Stimulated activated effector memory CD8-positive, alpha-beta T cell treated with anti-CD3 and anti-CD28 coated beads, Interleukin-12 subunit alpha, Interleukin-12 subunit beta, amount 100 ng/mL, for 72 hours (primary cell): ENCODE data around the gene SYT9.

Experiments used
- ATAC-seq: fragments of 150-1000 bp; cut with Tn5 transposase; 2 replicates; pipeline ENCODE4 v1.10.0; 2021
- DNase-seq, 2 donors: peaks; one replicate each; pipeline ENCODE4 v3.0.0; 2021 to 2022; ENCODE audit warnings: low spot score in 2 of 2
- H3K27ac Mint-ChIP-seq: one replicate; pipeline ENCODE4 v1.8.0; 2022; ENCODE audit warnings: mild to moderate bottlenecking, mixed read lengths
- H3K36me3 Mint-ChIP-seq: one replicate; pipeline ENCODE4 v1.8.0; 2022; ENCODE audit warnings: mild to moderate bottlenecking, mixed read lengths
- H3K4me1 Mint-ChIP-seq: one replicate; pipeline ENCODE4 v1.8.0; 2022; ENCODE audit warnings: mixed read lengths
- H3K4me3 Mint-ChIP-seq: one replicate; pipeline ENCODE4 v1.8.0; 2022; ENCODE audit warnings: mild to moderate bottlenecking, mixed read lengths
- H3K9me3 Mint-ChIP-seq: one replicate; pipeline ENCODE4 v1.8.0; 2022; ENCODE audit warnings: mixed read lengths

The SYT9 gene

DNA sequence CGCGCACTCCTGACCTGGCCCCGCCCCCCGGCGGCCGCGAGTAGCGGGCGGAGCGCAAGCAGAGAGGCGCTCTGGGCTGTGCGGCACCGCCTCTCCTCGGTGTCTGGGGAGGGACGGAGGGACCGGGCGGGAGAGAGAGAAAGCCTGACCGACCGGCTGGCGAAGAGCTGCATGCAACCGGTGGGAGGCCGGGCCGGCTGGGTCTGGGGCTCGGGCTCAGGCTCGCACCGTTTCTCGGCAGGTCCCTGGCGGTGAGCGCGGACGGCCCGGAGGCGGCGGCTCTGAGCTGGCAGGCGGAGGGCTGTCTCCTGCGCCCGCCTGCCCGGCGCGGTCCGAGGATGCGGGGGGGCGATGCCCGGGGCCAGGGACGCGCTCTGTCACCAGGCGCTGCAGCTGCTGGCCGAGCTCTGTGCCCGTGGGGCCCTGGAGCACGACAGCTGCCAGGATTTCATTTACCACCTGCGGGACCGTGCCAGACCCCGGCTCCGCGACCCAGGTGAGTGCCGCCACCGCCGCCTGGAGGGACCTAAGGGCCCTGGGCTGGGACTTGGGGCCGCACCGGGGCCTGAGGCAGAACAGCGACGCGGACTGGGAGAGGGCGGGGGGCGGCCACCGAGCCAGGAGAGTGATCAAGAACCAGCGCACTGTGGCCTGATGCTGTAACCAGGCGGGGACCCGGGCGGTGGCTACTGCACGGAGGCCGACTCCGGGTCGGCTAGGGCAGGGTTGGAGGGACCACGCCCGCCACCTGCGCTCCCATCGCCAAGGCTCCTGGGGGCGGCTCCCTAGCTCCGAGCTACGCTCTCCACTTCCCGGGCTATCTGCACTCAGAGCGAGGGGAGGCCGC lies at the start of gene SYT9:
SYT9 (plus strand) TSS at position 69 of the 847 bp plus-strand sequence; CDS start at position 352, 283 bp downstream.
- DNase-seq (peak in 1 of 2 donors; percentile 50), ATAC-seq (peak; percentile 54)
- Mint-ChIP-seq H3K4me3 (no peak within 1 kb of the TSS), H3K9me3 (peaks cover 3% of the 10 kb centered on the region), H3K36me3 (no peaks in the 10 kb centered on the region), H3K4me1 (no peaks in the 10 kb centered on the region), H3K27ac (no peak within 1 kb of the TSS)

DNA sequence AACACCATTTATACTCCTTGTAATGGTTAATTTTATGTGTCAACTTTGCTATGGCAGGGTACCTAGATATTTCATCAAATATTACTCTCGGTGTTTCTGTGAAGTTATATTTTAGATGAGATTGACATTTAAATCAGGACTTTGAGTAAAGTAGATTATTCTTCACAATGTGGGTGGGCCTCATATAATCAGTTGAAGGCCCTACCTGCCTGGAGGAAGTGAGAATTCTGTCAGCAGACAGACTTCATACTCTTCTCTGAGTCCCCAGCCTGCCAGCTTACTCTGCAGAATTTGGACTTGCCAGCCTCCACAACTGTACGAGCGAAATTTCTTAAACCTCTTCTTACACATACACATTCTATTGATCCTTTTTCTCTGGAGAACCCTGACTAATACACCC lies 49.3 kb upstream of the SYT9 start:
- no peak for ATAC-seq
- no peaks in the 10 kb centered on the region for H3K36me3 Mint-ChIP-seq
- H3K4me1 Mint-ChIP-seq = no peaks in the 10 kb centered on the region
- no peak overlapping the region for H3K27ac Mint-ChIP-seq
- H3K9me3 Mint-ChIP-seq = no peaks in the 10 kb centered on the region
- H3K4me3 Mint-ChIP-seq = no peak overlapping the region
- no peak for DNase-seq

DNA sequence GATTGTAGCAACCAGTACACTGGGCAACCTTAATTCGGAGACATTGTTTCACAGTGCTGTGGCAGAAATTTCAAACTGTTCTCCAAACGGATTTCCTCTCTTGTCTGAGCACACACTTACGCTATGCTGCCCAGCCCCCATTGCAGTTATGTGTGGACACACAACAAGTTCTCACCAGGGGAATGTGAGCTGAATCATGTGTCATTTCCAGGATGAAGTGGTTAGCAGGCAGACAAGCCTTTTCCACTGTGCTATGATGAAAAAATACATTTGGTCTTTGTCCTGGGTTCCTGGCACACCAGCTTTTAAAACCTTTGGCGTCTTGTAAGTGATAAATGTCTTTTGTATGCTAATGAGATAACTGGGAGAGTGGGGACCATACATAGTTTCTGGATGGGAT lies 46.9 kb upstream of the SYT9 start:
- Mint-ChIP-seq H3K4me3 (no peak overlapping the region), H3K27ac (no peak overlapping the region), H3K9me3 (no peaks in the 10 kb centered on the region), H3K4me1 (no peaks in the 10 kb centered on the region), H3K36me3 (no peaks in the 10 kb centered on the region)
- ATAC-seq (no peak), DNase-seq (no peak)

- no peak for ATAC-seq
- DNase-seq = no peak
Measured at GRCh38 chr11:7208391-7208790, 43.3 kb upstream of the SYT9 start.

DNA sequence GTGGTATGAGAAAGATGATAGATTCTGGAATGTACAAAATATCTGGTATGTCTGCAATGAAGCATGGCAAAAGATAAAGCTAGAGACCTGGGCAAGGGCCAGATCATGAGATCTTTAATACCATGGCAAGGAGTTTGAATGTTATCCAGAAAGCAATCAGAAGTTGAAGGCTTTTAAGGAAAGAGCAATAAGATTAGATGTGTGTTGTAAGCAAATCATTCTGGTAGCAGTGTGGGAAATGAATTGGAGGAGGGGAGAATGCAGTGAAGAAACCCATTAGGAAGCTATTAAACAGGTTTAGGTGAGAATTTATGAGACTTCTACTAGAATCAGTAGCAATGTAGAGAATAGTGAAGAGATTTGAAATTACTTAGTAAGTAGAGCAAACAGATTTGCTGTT lies 32.2 kb upstream of the SYT9 start:
- Mint-ChIP-seq H3K4me1 (no peaks in the 10 kb centered on the region), H3K4me3 (no peak overlapping the region), H3K36me3 (no peaks in the 10 kb centered on the region), H3K9me3 (no peaks in the 10 kb centered on the region), H3K27ac (no peak overlapping the region)
- ATAC-seq (no peak), DNase-seq (no peak)

More at GRCh38 chr11:7208391-7208790, 43.3 kb upstream of the SYT9 start:
- Mint-ChIP-seq H3K27ac (no peak overlapping the region), H3K4me1 (no peaks in the 10 kb centered on the region), H3K4me3 (no peak overlapping the region), H3K9me3 (no peaks in the 10 kb centered on the region), H3K36me3 (no peaks in the 10 kb centered on the region)

- ATAC-seq = peak; percentile 8
- no peak overlapping the region for H3K27ac Mint-ChIP-seq
- no peaks in the 10 kb centered on the region for H3K9me3 Mint-ChIP-seq
- no peaks in the 10 kb centered on the region for H3K4me1 Mint-ChIP-seq
- no peak overlapping the region for H3K4me3 Mint-ChIP-seq
- DNase-seq = no peak
- no peaks in the 10 kb centered on the region for H3K36me3 Mint-ChIP-seq
Measured at GRCh38 chr11:7220636-7221035, 31.1 kb upstream of the SYT9 start.

- ATAC-seq (no peak), DNase-seq (no peak)
- H3K36me3 Mint-ChIP-seq = no peaks in the 10 kb centered on the region
- no peak overlapping the region for H3K27ac Mint-ChIP-seq
- no peaks in the 10 kb centered on the region for H3K4me1 Mint-ChIP-seq
- H3K9me3 Mint-ChIP-seq = no peaks in the 10 kb centered on the region
- H3K4me3 Mint-ChIP-seq = no peak overlapping the region
Measured at GRCh38 chr11:7222619-7223018, 29.1 kb upstream of the SYT9 start.

- Mint-ChIP-seq H3K36me3 (no peaks in the 10 kb centered on the region), H3K27ac (no peak overlapping the region), H3K4me1 (no peaks in the 10 kb centered on the region), H3K9me3 (no peaks in the 10 kb centered on the region), H3K4me3 (no peak overlapping the region)
- ATAC-seq = no peak
- no peak for DNase-seq
Measured at GRCh38 chr11:7239877-7240276, 11.8 kb upstream of the SYT9 start.

GRCh38 chr11:7245341-7245740 lies 6.4 kb upstream of the SYT9 start:
- ATAC-seq (no peak), DNase-seq (no peak)
- Mint-ChIP-seq H3K4me3 (no peak overlapping the region), H3K4me1 (no peaks in the 10 kb centered on the region), H3K27ac (no peak overlapping the region), H3K36me3 (no peaks in the 10 kb centered on the region), H3K9me3 (peaks cover 3% of the 10 kb centered on the region)

- ATAC-seq = no peak
- no peak for DNase-seq
- H3K27ac Mint-ChIP-seq = no peak overlapping the region
- no peaks in the 10 kb centered on the region for H3K36me3 Mint-ChIP-seq
- H3K9me3 Mint-ChIP-seq = peaks cover 3% of the 10 kb centered on the region
- no peaks in the 10 kb centered on the region for H3K4me1 Mint-ChIP-seq
- H3K4me3 Mint-ChIP-seq = no peak overlapping the region
Measured at GRCh38 chr11:7246179-7246578, 5.5 kb upstream of the SYT9 start.

DNA sequence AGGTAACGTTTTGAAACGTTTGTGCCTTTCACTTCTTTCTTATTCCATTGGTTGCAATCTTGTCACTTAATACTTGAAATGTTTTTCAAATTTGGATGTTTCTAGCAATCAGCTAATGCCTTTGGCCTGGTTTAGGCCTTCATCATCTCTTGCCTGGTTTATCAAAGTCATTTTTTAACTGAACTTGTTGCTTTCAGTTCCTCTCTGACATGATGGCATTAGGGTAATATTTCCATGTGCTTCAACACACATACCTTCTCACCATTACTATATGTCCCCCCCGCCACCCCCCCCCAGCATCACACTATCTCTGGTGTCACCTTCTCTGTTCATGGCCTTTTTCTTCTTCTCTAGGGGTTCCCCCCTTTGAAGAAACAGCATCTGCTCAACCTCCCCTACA lies 1.5 kb upstream of the SYT9 start:
- H3K36me3 Mint-ChIP-seq = no peaks in the 10 kb centered on the region
- no peaks in the 10 kb centered on the region for H3K4me1 Mint-ChIP-seq
- no peak overlapping the region for H3K27ac Mint-ChIP-seq
- no peak for ATAC-seq
- DNase-seq = no peak
- H3K9me3 Mint-ChIP-seq = peaks cover 3% of the 10 kb centered on the region
- no peak overlapping the region for H3K4me3 Mint-ChIP-seq

DNA sequence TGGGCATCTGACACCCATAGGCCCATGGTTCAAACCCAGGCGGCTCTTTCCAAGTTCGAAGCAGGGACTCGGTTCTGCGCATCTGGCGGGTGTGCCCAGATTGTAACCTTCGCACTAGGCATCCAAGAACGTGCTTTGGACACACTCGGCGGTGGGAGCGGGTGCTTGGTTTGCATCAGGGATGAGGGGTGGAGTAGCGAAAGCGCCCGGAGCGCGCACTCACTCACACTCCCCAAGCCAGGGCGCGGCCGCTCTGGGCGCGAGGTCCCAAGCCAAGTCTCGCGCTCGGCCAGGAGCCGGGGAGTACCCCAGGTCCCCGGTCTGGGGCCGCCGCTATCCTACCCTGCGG lies 243 bp upstream of the SYT9 start:
- no peak for DNase-seq
- H3K27ac Mint-ChIP-seq = no peak overlapping the region
- no peaks in the 10 kb centered on the region for H3K36me3 Mint-ChIP-seq
- no peaks in the 10 kb centered on the region for H3K4me1 Mint-ChIP-seq
- peaks cover 3% of the 10 kb centered on the region for H3K9me3 Mint-ChIP-seq
- no peak for ATAC-seq
- H3K4me3 Mint-ChIP-seq = no peak overlapping the region

DNA sequence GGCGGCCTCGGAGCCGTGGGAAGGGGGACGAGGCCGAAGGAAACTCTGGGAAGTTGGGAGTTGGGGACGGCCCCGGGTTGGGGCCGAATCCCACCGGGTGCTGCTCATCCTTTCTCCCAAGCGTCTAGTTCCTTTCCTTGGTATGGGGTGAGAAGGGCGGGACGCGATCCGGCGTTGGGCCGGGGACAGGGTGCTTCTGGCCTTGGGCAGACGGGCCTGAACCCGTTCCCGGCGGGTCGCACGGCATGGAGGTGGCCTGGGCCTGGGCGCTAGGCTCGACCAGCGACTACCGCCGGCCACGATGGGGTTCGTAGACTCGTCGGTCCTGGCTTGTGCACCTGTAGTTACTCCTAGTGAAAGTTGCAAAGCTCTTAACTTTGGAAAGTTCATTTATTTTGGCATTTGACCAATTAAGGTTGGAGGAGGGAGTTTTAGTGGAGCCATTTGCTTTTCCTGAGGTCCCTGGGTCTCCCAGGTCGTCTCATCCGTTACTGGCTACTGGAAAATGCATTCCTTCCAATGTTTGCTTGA lies 1.0 kb downstream of the SYT9 start:
- H3K27ac Mint-ChIP-seq = no peak overlapping the region
- no peaks in the 10 kb centered on the region for H3K4me1 Mint-ChIP-seq
- ATAC-seq = no peak
- H3K36me3 Mint-ChIP-seq = no peaks in the 10 kb centered on the region
- no peak overlapping the region for H3K4me3 Mint-ChIP-seq
- H3K9me3 Mint-ChIP-seq = peaks cover 3% of the 10 kb centered on the region
- peak in 1 of 2 donors; percentile 48 for DNase-seq

DNA sequence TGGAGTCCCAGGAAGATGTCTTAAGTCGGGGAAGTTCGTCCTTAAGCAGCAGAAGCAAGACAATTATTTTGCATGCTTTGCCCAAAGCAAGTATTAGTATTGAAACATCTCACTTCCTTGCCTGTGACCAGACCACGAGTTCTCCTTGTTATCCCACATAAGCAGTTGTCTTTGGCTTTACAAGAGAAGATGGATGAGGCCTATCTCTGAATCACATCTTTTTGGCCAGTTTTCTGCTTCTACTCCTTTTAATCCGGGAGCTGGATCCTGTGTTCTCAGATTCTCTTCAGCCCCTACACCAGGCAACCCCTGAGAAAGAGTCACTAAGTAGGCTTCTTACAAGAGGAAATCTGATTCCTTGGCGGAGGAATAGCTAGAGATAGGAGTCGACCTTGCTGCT lies 2.1 kb downstream of the SYT9 start:
- no peak for ATAC-seq
- no peak overlapping the region for H3K27ac Mint-ChIP-seq
- peaks cover 3% of the 10 kb centered on the region for H3K9me3 Mint-ChIP-seq

GRCh38 chr11:7254731-7255291 lies 3.1 kb downstream of the SYT9 start:
- Mint-ChIP-seq H3K4me3 (no peak overlapping the region), H3K4me1 (no peaks in the 10 kb centered on the region), H3K27ac (no peak overlapping the region), H3K36me3 (no peaks in the 10 kb centered on the region), H3K9me3 (peaks cover 2% of the 10 kb centered on the region)
- DNase-seq (no peak), ATAC-seq (no peak)

More for the DNA sequence above, 2.1 kb downstream of the SYT9 start:
- no peak for DNase-seq
- Mint-ChIP-seq H3K4me1 (no peaks in the 10 kb centered on the region), H3K36me3 (no peaks in the 10 kb centered on the region), H3K4me3 (no peak overlapping the region)

GRCh38 chr11:7256943-7257342 lies 5.2 kb downstream of the SYT9 start:
- no peaks in the 10 kb centered on the region for H3K36me3 Mint-ChIP-seq
- no peaks in the 10 kb centered on the region for H3K9me3 Mint-ChIP-seq
- H3K4me1 Mint-ChIP-seq = no peaks in the 10 kb centered on the region
- DNase-seq = no peak
- H3K27ac Mint-ChIP-seq = no peak overlapping the region
- ATAC-seq = no peak
- H3K4me3 Mint-ChIP-seq = no peak overlapping the region
